ENCODE measurements around the gene SPINT1. TPM values are rescaled to one million over a fixed set of nuclear protein-coding genes. Genes with fewer than 3 reads are reported as not detected.

Gene SPINT1, protein sequence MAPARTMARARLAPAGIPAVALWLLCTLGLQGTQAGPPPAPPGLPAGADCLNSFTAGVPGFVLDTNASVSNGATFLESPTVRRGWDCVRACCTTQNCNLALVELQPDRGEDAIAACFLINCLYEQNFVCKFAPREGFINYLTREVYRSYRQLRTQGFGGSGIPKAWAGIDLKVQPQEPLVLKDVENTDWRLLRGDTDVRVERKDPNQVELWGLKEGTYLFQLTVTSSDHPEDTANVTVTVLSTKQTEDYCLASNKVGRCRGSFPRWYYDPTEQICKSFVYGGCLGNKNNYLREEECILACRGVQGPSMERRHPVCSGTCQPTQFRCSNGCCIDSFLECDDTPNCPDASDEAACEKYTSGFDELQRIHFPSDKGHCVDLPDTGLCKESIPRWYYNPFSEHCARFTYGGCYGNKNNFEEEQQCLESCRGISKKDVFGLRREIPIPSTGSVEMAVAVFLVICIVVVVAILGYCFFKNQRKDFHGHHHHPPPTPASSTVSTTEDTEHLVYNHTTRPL
- 0.23 and 0.52 TPM in 2 replicates for polyA plus RNA-seq (2014; cell fraction: cytosol; rRNA removed)
- polyA plus RNA-seq (2014; cell fraction: nucleus; rRNA removed), result 0.20 and 0.52 TPM in 2 replicates

DNA sequence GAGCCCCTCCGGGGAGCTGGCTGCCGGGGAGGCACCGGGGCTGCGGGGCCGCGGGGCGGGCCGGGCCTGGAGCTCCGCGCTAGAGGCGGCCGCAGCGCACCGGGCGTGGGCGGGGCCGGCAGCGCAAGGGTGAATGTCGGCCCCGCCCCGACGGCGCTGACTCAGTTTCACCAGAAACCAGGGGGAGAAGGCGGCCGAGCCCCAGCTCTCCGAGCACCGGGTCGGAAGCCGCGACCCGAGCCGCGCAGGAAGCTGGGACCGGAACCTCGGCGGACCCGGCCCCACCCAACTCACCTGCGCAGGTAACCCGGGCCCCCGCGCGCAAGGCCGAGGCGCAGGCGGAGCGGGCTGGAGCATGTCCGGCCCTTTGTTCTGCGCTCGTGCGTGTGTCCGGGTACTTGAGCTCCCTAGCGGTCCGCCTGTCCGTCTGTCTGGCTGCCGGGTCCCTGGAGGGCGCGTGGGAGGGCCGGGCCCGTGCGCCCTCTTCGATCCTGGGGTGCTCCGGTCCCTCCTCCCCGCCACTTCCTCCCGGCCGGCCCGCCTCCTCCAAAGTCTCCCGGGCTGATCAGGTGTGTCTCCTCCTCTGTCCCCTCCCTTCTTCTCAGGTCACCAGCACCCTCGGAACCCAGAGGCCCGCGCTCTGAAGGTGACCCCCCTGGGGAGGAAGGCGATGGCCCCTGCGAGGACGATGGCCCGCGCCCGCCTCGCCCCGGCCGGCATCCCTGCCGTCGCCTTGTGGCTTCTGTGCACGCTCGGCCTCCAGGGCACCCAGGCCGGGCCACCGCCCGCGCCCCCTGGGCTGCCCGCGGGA, at the start of gene SPINT1:
Gene SPINT1, plus strand, starts transcription at position 164 of the 811 bp plus-strand sequence. Its CDS starts 507 bp downstream, at position 671.
- DNase-seq (ENCODE audit: low spot score), result no peak

DNA sequence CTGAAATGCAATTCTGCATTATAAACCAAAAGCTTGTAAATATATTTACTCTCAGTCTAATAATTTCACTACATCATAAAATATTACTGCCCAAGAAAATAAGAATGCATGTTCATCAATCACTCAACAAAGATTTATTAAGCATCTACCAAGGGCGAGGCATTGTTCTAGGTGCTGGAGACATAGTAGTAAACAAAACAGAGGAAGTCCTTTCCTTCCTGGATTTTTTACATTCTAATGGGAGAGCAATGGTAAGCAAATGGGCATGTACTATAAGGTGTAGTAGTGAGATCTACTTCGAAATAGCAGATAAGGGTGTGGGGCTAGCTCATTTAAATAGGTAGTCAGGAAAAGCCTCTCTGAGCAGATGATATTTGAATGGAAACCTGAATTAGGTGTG, 47.8 kb upstream of the SPINT1 start:
- DNase-seq (ENCODE audit: low spot score), result no peak

DNA sequence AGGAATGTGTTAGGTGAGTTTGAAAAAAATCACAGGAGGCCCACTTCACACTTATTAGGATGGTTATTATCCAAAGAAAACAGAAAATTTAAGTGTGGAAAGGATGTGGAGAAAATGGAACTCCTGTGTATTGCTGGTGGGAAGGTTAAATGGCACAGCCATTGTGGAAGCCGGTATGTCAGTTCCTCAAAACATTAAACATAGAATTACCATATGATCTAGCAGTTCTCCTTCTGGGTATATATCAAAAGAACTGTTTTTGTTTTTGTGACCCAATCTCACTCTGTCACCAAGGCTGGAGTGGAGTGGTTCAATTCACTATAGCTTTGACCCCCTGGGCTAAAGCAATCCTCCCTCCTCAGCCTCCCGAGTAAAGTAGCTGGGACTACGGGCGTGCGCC, 47.3 kb upstream of the SPINT1 start:
- no peak for DNase-seq (ENCODE audit: low spot score)

DNA sequence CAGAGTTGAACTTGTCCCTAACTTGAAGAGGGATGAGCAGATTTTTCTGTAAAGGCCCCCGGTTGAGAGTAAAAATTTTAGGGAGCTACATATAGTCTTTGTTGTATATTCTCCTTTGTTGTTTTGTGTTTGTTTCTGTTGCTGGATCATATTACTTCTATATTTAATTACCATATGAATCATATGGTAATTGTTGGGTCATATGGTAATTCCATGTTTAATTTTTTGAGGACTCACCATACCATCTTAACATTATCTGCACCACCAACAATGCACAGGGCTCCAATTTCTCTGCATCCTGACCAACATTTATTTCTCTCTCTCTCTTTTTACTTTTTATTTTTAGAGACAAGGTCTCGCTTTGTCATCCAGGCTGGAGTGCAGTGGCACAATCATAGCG, 44.3 kb upstream of the SPINT1 start:
- no peak for DNase-seq (ENCODE audit: low spot score)

DNA sequence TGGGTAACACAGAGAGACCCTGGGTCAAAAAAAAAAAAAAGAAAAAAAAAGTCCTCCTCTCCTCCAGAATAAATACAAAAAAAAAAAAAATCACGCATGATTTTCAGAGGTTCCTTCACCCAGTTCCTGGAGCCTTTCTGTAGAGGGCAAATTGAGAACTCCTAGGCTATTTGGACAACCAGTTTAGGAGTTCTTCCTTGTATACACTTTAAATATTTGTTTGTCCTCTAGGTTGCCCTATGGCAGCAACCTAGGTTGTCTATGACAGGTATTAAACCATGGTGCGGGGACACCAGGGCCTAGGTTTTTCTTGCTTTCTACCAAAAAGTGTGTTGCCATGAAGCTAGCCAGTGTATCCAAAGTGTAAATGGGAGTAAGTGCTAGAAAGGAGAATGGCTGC, 40.8 kb upstream of the SPINT1 start:
- DNase-seq (ENCODE audit: low spot score), result no peak

DNA sequence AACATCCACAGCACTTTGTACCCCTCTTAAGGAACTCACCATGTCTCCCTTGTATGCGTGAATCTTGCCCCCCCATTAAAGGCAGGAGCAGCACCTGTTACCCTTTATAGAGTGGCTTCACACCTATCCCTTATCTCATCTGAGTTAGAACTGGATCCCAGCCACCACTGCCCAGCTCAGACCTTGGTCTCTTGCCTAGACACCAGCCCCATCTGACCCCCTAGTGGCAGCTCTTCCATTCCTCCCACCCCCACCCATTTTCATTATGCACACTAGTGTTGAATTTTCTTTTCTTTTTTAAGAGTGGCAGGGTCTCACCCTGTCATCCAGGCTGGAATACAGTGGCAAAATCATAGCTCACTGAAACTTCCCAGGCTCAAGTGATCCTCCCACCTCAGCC, 40.2 kb upstream of the SPINT1 start:
- DNase-seq (ENCODE audit: low spot score), result no peak

DNA sequence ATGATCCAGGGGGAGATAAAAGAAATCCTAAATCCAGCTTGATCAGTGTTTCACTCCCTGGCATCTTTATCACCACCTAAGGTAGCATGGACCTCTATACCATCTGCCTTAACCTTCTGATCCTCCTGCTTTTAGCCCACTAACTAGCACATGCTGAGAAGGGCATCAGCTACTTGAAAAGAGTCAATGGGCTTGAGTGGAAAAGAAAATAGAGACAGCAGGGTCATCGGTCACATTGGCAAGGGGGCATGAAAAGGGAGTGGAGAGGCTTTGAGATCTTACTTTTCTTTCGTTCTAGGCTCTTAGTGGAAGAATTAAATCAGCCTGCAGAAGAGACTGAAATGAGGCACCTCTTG, 37.2 kb upstream of the SPINT1 start:
- no peak for DNase-seq (ENCODE audit: low spot score)

DNA sequence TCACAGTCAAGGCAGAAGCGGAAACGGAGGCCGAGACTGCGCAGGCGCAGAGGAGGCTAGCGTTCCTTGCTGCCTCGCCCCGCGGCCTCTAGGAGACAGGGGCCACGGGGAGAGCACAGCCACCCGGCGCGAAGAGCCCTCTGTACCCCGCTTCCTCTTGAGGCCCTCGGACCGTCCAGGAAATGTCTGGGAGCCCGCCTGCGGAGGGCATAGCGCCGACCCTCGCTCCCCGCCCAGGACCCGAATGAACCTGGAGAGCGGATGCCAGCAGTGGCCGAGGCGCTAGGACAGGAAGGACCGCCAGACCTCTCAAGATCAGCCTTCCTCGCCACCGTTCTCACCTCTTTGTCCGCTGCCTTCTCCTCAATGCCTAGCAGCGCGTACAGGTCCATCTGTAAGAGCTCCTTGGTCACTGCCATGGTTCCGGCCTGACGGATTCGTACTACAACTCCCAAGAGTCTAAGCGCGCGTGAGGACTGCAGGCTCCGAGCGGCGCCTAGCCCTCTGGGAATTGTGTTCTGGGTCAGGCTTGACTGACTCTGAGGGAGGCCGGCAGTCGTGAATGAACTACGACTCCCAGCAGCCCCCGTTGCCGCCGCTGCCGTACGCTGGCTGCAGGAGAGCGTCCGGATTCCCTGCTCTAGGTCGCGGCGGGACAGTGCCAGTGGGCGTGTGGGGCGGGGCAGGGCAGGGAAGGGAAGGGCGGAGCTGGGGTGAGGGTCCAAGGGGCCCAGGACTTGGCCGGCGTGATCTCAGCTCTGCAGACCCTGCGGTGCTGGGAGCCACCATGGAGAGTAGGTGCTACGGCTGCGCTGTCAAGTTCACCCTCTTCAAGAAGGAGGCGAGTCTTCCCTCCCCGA, 36.6 kb upstream of the SPINT1 start, which contains the start of the genes DNAJC17 and ZFYVE19:
Gene DNAJC17, minus strand, starts transcription at position 446 of the 860 bp plus-strand sequence. Its CDS starts 27 bp downstream, at position 419.
Gene ZFYVE19, plus strand, starts transcription at position 62 of the 860 bp plus-strand sequence. Its CDS starts 501 bp downstream, at position 563.
- DNase-seq (ENCODE audit: low spot score), result peak; percentile 99

DNA sequence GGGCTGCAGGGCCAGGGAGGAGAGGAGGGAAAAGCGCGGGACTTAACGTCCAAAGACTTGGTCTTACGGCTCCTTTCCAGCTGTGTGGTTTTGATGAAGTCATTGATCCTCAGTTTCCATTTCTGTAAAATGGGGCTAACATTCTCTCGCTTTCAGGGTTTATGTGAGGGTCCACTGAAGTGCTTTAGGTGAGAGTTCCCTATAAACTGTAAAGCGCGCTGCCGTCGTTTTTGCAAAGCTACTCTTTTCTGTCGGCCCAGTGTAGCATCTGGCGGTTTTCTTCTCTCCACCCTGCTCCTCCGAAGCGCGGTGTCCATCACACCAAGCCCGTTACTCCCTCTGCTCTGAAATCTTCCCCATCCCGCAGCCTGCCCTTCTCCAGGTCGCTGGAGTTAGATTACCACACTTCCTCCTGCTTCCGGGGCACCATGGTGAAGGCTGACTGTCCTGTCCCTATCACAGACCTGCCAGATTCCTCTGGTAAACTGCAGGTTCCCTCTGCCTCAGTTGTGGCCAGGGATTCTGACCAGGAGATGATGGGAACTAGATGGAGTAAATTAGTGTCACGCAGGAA, 35.9 kb upstream of the SPINT1 start:
- DNase-seq (ENCODE audit: low spot score), result no peak

DNA sequence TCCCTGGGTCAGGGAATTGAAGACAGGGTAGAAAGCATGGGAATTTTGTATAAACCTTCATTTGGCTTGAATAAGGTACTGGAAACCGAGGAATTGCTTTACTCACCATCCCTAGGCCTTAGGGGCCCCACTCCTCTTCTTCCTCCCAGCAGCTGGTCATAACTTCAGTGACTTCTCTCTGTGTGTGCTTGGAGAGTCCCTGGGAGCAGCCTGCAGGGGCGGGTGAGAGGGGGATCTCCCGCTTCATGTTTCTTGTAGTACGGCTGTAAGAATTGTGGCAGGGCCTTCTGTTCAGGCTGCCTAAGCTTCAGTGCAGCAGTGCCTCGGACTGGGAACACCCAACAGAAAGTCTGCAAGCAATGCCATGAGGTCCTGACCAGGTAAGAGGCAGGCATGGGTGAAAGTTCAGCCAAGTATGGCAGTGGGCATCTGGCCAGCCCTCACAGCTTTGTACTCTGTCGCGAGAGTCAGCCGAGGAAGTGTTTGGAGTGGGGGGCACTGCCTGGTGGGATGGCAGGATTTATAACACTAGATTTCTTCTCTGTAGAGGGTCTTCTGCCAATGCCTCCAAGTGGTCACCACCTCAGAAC, 34.9 kb upstream of the SPINT1 start:
- no peak for DNase-seq (ENCODE audit: low spot score)

DNA sequence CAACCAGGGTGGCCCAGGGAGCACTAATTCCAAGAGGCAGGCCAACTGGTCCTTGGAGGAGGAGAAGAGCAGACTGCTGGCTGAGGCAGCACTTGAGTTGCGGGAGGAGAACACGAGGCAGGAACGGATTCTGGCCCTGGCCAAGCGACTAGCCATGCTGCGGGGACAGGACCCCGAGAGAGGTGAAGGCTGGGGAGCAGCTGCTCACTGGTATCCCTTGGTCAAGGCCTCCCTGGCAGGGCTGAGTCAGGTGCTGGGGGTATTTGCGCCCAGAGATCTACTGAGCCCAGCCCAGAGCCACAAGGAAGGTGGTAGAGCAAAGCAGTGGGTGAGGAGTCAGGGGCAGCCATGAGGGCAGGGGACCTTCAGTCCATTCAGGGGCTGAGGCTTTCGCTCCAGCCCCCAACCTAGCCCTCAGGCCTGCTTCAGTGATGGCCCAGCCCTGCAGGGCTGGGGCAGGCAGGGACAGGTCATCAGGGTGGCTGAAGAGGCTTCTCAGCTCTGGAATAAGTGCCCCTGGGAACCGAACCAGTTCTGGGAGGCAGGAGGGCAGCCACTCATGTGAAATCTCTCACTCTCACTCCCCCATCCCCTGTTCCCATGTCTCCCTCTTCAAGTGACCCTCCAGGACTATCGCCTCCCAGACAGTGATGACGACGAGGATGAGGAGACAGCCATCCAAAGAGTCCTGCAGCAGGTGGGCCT, 31.0 kb upstream of the SPINT1 start:
- no peak for DNase-seq (ENCODE audit: low spot score)

DNA sequence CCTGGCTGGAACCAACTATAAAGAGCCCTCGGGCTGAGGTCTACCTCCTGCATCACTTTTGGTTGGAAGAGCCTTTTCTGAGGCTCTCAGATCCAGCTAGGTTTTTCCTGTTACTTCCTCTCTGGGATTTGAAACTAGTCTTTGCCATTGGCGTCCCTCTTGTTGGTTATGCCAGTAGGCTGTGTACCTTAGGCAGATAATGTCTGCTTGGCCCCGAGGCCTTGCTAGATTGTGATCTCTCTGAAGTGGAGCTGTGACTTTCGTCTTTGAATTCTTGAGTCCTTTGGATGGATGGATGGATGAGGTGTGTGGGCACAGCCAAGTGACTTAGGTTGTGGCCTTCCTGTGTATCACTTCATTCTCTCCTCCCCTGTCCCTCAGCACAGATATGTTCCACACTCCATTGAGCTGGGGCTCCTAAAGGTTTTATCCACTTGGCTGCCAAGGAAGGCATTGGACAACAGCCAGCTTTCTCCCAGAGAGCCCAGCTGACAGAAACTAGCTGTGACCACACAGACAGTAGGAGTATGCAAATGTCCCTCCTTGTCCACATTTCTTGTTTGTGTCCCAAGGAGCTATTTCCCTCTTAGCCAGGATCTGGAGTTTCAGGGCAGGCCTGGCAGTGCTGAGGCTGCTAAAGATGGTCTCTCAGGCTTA, 28.7 kb upstream of the SPINT1 start:
- no peak for DNase-seq (ENCODE audit: low spot score)

DNA sequence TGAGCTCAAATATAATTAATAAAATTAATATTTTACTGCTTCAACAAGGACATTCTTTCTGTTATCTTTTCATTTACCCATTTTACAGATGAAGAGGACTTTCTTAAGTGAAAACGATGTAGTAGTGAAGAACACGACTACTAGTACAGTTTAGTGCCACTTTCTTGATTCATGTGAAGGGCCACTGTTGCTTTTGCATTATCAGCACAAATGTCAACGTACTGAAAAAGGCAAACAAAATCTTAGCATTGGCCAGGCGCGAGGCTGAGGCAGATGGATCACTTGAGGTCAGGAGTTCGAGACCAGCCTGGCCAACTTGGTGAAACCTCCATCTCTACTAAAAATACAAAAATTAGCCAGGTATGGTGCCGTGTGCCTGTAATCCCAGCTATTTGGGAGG, 24.8 kb upstream of the SPINT1 start:
- DNase-seq (ENCODE audit: low spot score), result no peak

DNA sequence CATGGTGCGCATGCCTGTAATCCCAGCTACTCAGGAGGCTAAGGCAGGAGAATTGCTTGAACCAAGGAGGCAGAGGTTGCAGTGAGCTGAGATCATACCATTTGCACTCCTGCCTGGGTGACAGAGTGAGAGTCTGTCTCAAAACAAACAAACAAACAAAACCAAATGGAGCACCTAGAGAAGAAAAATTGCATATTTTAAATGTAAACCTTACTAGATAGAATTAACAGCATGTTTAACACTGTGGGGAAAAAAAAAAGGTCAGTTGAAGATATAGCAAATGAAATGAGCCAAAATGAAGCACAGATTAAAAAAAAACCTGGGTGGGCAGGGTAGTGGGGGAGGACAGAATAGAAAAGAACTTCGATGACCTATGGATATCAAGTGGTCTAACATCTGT, 22.7 kb upstream of the SPINT1 start:
- no peak for DNase-seq (ENCODE audit: low spot score)

DNA sequence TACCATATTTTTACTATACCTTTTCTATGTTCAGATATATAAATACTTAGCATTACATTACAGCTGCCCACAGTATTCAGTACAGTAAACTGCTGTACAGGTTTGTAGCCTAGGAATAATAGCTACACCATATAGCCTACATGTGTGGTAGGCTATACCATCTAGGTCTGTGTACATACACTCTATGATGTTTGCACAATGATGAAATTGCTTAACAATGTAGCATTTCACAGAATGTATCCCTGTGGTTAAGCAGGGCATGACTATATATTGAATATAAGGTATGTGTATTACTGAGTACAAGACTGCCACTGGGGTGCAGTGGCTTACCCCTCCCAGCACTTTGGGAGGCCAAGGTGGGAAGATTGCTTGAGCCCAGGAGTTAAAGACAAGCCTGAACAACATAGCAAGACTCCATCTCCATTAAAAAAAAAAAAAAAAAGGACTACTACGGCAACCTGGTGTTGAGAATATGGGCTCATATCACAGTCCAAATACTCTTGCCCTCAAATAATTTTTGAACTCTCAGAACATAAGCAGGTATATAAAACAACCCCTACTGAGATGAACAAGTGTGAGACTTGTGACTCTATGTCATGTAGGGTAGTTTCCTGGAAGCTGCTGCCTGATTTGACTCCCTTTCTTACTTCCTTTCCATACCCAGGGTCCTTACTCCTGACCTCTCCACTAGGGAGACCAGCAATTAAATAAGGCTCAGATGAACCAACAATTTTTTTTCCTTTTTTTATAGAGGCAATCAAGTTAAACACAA, 20.1 kb upstream of the SPINT1 start:
- no peak for DNase-seq (ENCODE audit: low spot score)

DNA sequence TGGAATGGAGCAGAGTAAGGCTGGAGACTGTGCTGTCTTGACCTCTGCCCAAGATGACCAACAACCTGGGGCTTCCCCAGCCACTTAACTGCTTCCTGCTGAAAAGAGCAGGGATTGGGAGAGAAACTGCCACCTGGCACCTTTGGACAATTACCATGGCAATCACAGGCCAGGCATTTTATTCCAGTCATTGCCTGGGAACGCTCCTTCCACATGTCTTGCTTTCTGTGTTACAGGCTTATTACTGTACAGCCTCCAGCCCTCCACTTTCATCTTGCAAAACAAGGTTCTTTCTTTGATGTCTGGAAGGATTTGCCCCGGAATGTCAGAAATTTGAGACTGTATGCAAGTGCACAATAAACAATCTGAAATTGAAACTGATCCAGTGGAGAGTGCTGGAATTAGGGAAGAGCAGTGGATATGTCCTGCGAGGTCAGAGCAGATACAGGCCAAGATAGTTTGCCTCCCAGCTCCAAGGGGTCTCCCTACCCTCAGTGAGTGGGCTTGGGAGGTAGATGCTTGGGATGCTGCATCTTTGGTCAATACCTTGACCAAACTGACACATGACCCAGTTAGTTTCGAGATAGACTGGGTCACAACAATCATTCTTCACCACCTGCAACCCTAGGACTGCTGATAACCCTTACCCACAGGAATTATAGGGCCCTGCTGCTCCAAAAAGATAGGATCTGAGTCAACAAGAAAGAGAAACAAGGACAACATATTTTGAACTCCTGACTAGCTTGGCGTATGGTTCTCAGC, 18.0 kb upstream of the SPINT1 start:
- no peak for DNase-seq (ENCODE audit: low spot score)

DNA sequence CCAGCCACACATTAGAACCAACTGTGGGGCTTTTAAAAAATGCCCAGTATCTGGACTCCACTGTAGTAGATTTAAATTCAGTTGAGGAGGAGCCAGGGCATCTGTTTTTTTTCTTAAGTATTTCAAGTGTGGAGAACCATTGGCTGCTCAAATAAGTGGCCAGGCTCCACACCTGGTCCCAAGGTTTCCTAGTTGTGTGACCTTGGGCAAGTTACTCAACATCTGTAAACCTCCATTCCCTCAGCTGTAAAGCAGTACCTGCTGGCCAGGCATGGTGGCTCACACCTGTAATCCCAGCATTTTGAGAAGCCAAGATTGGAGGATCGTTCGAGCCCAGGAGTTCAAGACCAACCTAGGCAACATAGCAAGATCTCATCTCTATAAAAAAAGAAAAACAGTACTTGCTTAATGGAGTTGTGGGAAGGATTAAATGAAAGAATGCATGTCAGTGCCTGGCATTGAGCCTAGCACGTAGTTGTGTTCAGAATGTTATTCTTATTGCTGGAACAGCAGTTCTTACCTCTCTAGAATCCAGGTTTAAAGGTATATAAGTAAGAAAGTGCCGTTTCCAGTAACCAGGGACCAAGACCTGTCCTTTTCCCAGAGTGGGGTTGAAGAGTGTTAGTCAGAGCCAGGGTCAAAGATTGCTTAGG, 17.3 kb upstream of the SPINT1 start:
- DNase-seq (ENCODE audit: low spot score), result no peak

Measured in SK-N-DZ (cell line).